Transverse colon (tissue), 4 donors: ENCODE results near the gene SLIT3.

Experiments
- POLR2A ChIP-seq: fragments of 450-650 bp; IDR thresholded peaks from one replicate; pipeline ENCODE4 v1.6.1; 2016; ENCODE audit warnings: antibody characterized with exemption, mild to moderate bottlenecking, moderate library complexity
- POLR2AphosphoS5 ChIP-seq, 3 donors: sonication (generic); formaldehyde crosslinking; IDR thresholded peaks; one replicate each; pipeline ENCODE4 v1.6.1; 2016; ENCODE audit warnings: antibody characterized with exemption in 3 of 3
- TF ChIP-seq, protein P1 (sequence below), 5 experiments: fragments of 200-600 bp in 3 of 5; fragments of 450-650 bp in 2 of 5; sonication (generic) in 3 of 5; IDR thresholded peaks; 1 replicate in 2 of 5; 2 replicates in 3 of 5; pipeline ENCODE4 v1.5.1; 2016 to 2017; ENCODE audit warnings: antibody characterized with exemption in 5 of 5, inconsistent platforms in 3 of 5, mild to moderate bottlenecking in 2 of 5, moderate library complexity in 1 of 5

DNA sequence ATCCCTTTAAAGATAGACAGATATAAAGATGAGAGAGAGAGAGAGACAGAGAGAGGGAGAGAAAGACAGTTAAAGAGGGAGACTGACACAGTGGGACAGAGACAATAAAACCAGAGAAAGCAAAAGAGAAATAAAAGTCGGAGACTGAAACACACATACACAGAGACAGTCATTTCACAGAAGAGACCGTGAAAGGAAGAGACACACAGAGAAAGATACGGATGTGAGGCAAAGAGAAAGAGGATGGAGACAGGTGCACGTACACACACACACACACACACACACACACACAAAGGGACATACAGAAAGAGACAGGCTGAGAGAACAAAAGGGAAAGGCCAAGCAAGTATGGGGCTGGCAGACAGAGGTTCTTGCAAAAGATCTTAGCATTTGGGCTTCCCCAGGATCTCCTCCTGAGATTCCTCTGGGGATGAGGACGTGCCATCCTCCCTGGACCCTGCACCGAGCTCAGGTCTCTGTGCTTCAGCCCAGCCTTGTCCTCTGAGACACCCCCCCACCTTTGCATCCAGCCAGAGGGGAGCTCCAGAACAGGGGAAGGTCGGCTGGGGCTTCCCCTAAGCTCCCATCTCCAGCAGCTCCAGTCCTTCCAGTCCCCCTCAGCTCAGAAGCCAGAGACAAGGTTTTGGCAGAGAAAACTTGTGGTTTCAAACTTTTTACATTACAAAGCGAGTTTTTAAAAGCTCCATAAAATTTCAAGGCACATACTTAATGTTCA is 403.4 kb downstream of the SLIT3 start:
- TF ChIP-seq, protein P1, sequence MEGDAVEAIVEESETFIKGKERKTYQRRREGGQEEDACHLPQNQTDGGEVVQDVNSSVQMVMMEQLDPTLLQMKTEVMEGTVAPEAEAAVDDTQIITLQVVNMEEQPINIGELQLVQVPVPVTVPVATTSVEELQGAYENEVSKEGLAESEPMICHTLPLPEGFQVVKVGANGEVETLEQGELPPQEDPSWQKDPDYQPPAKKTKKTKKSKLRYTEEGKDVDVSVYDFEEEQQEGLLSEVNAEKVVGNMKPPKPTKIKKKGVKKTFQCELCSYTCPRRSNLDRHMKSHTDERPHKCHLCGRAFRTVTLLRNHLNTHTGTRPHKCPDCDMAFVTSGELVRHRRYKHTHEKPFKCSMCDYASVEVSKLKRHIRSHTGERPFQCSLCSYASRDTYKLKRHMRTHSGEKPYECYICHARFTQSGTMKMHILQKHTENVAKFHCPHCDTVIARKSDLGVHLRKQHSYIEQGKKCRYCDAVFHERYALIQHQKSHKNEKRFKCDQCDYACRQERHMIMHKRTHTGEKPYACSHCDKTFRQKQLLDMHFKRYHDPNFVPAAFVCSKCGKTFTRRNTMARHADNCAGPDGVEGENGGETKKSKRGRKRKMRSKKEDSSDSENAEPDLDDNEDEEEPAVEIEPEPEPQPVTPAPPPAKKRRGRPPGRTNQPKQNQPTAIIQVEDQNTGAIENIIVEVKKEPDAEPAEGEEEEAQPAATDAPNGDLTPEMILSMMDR (IDR thresholded peaks at IDR 0.05) = no peak
- TF ChIP-seq POLR2A = no peak
- no peak for TF ChIP-seq POLR2AphosphoS5 (IDR thresholded peaks at IDR 0.05)
